ENCODE results near the gene LCA5L. TPM values are rescaled to one million over a fixed set of nuclear protein-coding genes. Genes with fewer than 3 reads are reported as not detected.

The LCA5L gene
- total and polyA plus RNA-seq, 7 donors = 1.2 to 5.3 (median 3.3) TPM

DNA sequence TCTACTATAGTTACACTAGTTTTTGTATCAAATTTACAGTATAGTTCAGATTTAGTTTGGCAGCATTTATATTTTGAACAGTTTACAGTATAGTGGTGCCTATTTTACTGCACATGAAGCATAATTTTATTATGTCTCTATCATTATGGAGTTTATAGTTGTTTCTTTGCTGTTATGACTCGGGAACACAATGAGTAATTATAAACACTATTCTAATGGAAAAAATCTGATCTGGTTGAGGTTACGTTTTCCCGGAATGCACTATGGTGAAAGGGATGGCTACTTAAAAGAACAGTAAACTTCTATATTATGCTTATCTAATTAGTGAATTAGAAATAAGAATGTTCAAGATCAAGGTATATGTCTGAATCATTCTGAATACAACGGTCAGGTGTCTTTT, 10.6 kb downstream of the LCA5L start:
- no peak for ATAC-seq
- 67 to 80% (median 71%) methylated on average over 4 of the region's 4 CpGs for WGBS, 3 donors
- Histone ChIP-seq H3K4me1 (no peaks in the 10 kb centered on the region), H3K9me3 (no peaks in the 10 kb centered on the region), H3K27ac (no peak overlapping the region), H3K36me3 (ENCODE audit: insufficient read depth in 1 of 2, low read depth in 1 of 2) (peaks cover 0 to 5% of the 10 kb centered on the region in 2 donors), H3K4me3 (no peak overlapping the region), H3K27me3 (ENCODE audit: insufficient read depth in 3 of 3, low read length in 2 of 3) (no peaks in the 10 kb centered on the region)
- DNase-seq = no peak
- intact Hi-C loops (cut with DNase I) = no loop called here
- no peak for TF ChIP-seq CTCF (IDR thresholded peaks at IDR 0.05)

- H3K9me3 ChIP-seq = no peaks in the 10 kb centered on the region
- intact Hi-C loops (cut with DNase I) = no loop called here
- 71 to 84% (median 71%) methylated on average over 2 of the region's 2 CpGs for WGBS, 3 donors
- H3K4me1 ChIP-seq = no peaks in the 10 kb centered on the region
- no peak for TF ChIP-seq CTCF (IDR thresholded peaks at IDR 0.05)
- no peaks in the 10 kb centered on the region for H3K27me3 ChIP-seq (ENCODE audit: insufficient read depth in 3 of 3, low read length in 2 of 3)
- no peak for DNase-seq
- H3K36me3 ChIP-seq (ENCODE audit: insufficient read depth in 1 of 2, low read depth in 1 of 2) = peaks cover 0 to 5% of the 10 kb centered on the region in 2 donors
- ATAC-seq = no peak
- H3K27ac ChIP-seq = no peak overlapping the region
- H3K4me3 ChIP-seq = no peak overlapping the region
These were observed 14.6 kb downstream of the LCA5L start for GRCh38 chr21:39430954-39431353.

- TF ChIP-seq CTCF (IDR thresholded peaks at IDR 0.05) = no peak
- DNase-seq = no peak
- 61 to 68% (median 62%) methylated on average over 4 of the region's 4 CpGs for WGBS, 3 donors
- Histone ChIP-seq H3K27ac (no peak overlapping the region), H3K27me3 (ENCODE audit: insufficient read depth in 3 of 3, low read length in 2 of 3) (no peaks in the 10 kb centered on the region), H3K4me1 (no peaks in the 10 kb centered on the region), H3K4me3 (no peak overlapping the region), H3K9me3 (no peaks in the 10 kb centered on the region), H3K36me3 (ENCODE audit: insufficient read depth in 1 of 2, low read depth in 1 of 2) (peaks cover 0 to 5% of the 10 kb centered on the region in 2 donors)
- intact Hi-C loops (cut with DNase I) = no loop called here
- ATAC-seq = no peak
These were observed 15.1 kb downstream of the LCA5L start for GRCh38 chr21:39430457-39430856.

GRCh38 chr21:39430016-39430415, 15.6 kb downstream of the LCA5L start:
- Histone ChIP-seq H3K27ac (no peak overlapping the region), H3K9me3 (no peaks in the 10 kb centered on the region), H3K4me1 (no peaks in the 10 kb centered on the region), H3K36me3 (ENCODE audit: insufficient read depth in 1 of 2, low read depth in 1 of 2) (peaks cover 0 to 2% of the 10 kb centered on the region in 2 donors), H3K4me3 (no peak overlapping the region), H3K27me3 (ENCODE audit: insufficient read depth in 3 of 3, low read length in 2 of 3) (no peaks in the 10 kb centered on the region)
- no peak for TF ChIP-seq CTCF (IDR thresholded peaks at IDR 0.05)
- intact Hi-C loops (cut with DNase I) = no loop called here
- 76 to 85% (median 83%) methylated on average over 3 of the region's 3 CpGs for WGBS, 3 donors
- ATAC-seq (no peak), DNase-seq (no peak)

GRCh38 chr21:39429445-39429844, 16.1 kb downstream of the LCA5L start:
- Histone ChIP-seq H3K9me3 (no peaks in the 10 kb centered on the region), H3K27ac (no peak overlapping the region), H3K36me3 (ENCODE audit: insufficient read depth in 1 of 2, low read depth in 1 of 2) (no peaks in the 10 kb centered on the region), H3K27me3 (ENCODE audit: insufficient read depth in 3 of 3, low read length in 2 of 3) (no peaks in the 10 kb centered on the region), H3K4me3 (no peak overlapping the region), H3K4me1 (no peaks in the 10 kb centered on the region)
- DNase-seq = no peak
- no peak for ATAC-seq
- intact Hi-C loops (cut with DNase I) = no loop called here
- 52 to 96% (median 74%) methylated on average over 2 of the region's 2 CpGs for WGBS, 3 donors
- TF ChIP-seq CTCF (IDR thresholded peaks at IDR 0.05) = no peak
